ENCODE measurements around the gene SLC22A1. TPM values are rescaled to one million over a fixed set of nuclear protein-coding genes. Genes with fewer than 3 reads are reported as not detected.
"Not testable (repeated sequence)": the region's sequence is repeated elsewhere in the genome, so short reads cannot be mapped to it uniquely, and the experiment has no call there.

Gene SLC22A1
- total RNA-seq, 2 donors from 2014 or later, result 5.8 to 11.0 TPM

GRCh38 chr6:160140493-160140892 lies 18.9 kb downstream of the SLC22A1 start:
- H3K4me1 Mint-ChIP-seq (ENCODE audit: low read depth in 2 of 2), result peaks cover 16 to 18% of the 10 kb centered on the region in 2 donors
- DNase-seq (ENCODE audit: low spot score); H3K27me3 Mint-ChIP-seq; ATAC-seq; H3K4me3 Mint-ChIP-seq; H3K9me3 Mint-ChIP-seq; H3K27ac Mint-ChIP-seq: not testable (repeated sequence)
- H3K36me3 Mint-ChIP-seq, result peaks cover 22% of the 10 kb centered on the region

- ATAC-seq (no peak), DNase-seq (ENCODE audit: low spot score) (no peak)
- H3K4me3 Mint-ChIP-seq, result no peak overlapping the region
- no peak overlapping the region for H3K27ac Mint-ChIP-seq
- no peaks in the 10 kb centered on the region for H3K27me3 Mint-ChIP-seq
- H3K9me3 Mint-ChIP-seq, result no peaks in the 10 kb centered on the region
- peaks cover 16 to 18% of the 10 kb centered on the region in 2 donors for H3K4me1 Mint-ChIP-seq (ENCODE audit: low read depth in 2 of 2)
- peaks cover 25% of the 10 kb centered on the region for H3K36me3 Mint-ChIP-seq
Observed at GRCh38 chr6:160141001-160141726, 19.5 kb downstream of the SLC22A1 start.

GRCh38 chr6:160142115-160142715 lies 20.6 kb downstream of the SLC22A1 start:
- H3K27me3 Mint-ChIP-seq, result no peaks in the 10 kb centered on the region
- ATAC-seq, result no peak
- H3K27ac Mint-ChIP-seq, result peak overlapping the region in 1 of 2 donors; percentile 30
- peaks cover 16 to 18% of the 10 kb centered on the region in 2 donors for H3K4me1 Mint-ChIP-seq (ENCODE audit: low read depth in 2 of 2)
- no peaks in the 10 kb centered on the region for H3K9me3 Mint-ChIP-seq
- no peak overlapping the region for H3K4me3 Mint-ChIP-seq
- peaks cover 25% of the 10 kb centered on the region for H3K36me3 Mint-ChIP-seq
- no peak for DNase-seq (ENCODE audit: low spot score)

- DNase-seq (ENCODE audit: low spot score) (no peak), ATAC-seq (no peak)
- Mint-ChIP-seq H3K27me3 (peaks cover 0 to 6% of the 10 kb centered on the region in 2 donors), H3K36me3 (peaks cover 34% of the 10 kb centered on the region), H3K4me1 (ENCODE audit: low read depth in 2 of 2) (no peaks in the 10 kb centered on the region), H3K9me3 (no peaks in the 10 kb centered on the region), H3K4me3 (no peak overlapping the region), H3K27ac (no peak overlapping the region)
Observed at GRCh38 chr6:160146454-160147145, 25.0 kb downstream of the SLC22A1 start.

GRCh38 chr6:160147146-160147536 lies 25.5 kb downstream of the SLC22A1 start:
- no peak overlapping the region for H3K27ac Mint-ChIP-seq
- no peak for DNase-seq (ENCODE audit: low spot score)
- H3K4me3 Mint-ChIP-seq, result no peak overlapping the region
- peaks cover 0 to 6% of the 10 kb centered on the region in 2 donors for H3K27me3 Mint-ChIP-seq
- H3K9me3 Mint-ChIP-seq, result no peaks in the 10 kb centered on the region
- no peaks in the 10 kb centered on the region for H3K4me1 Mint-ChIP-seq (ENCODE audit: low read depth in 2 of 2)
- no peak for ATAC-seq
- H3K36me3 Mint-ChIP-seq, result peaks cover 30% of the 10 kb centered on the region

- no peak overlapping the region for H3K4me3 Mint-ChIP-seq
- H3K27me3 Mint-ChIP-seq, result peaks cover 0 to 3% of the 10 kb centered on the region in 2 donors
- no peaks in the 10 kb centered on the region for H3K4me1 Mint-ChIP-seq (ENCODE audit: low read depth in 2 of 2)
- H3K27ac Mint-ChIP-seq, result no peak overlapping the region
- no peak for DNase-seq (ENCODE audit: low spot score)
- H3K9me3 Mint-ChIP-seq, result no peaks in the 10 kb centered on the region
- H3K36me3 Mint-ChIP-seq, result peaks cover 18% of the 10 kb centered on the region
- ATAC-seq, result no peak
Observed at GRCh38 chr6:160154471-160154870, 32.9 kb downstream of the SLC22A1 start.

GRCh38 chr6:160156842-160157241 lies 35.2 kb downstream of the SLC22A1 start:
- no peaks in the 10 kb centered on the region for H3K4me1 Mint-ChIP-seq (ENCODE audit: low read depth in 2 of 2)
- ATAC-seq, result no peak
- no peak overlapping the region for H3K27ac Mint-ChIP-seq
- H3K9me3 Mint-ChIP-seq, result no peaks in the 10 kb centered on the region
- DNase-seq (ENCODE audit: low spot score), result no peak
- peaks cover 0 to 4% of the 10 kb centered on the region in 2 donors for H3K27me3 Mint-ChIP-seq
- H3K4me3 Mint-ChIP-seq, result no peak overlapping the region
- peaks cover 12% of the 10 kb centered on the region for H3K36me3 Mint-ChIP-seq

GRCh38 chr6:160160450-160160849 lies 38.8 kb downstream of the SLC22A1 start:
- Mint-ChIP-seq H3K9me3 (no peaks in the 10 kb centered on the region), H3K27ac (no peak overlapping the region), H3K36me3 (peaks cover 16% of the 10 kb centered on the region), H3K27me3 (peaks cover 0 to 6% of the 10 kb centered on the region in 2 donors), H3K4me1 (ENCODE audit: low read depth in 2 of 2) (no peaks in the 10 kb centered on the region), H3K4me3 (no peak overlapping the region)
- no peak for ATAC-seq
- DNase-seq (ENCODE audit: low spot score), result no peak

GRCh38 chr6:160160929-160161646 lies 39.5 kb downstream of the SLC22A1 start:
- ATAC-seq (peak in 1 of 2 donors; percentile 45), DNase-seq (ENCODE audit: low spot score) (no peak)
- peaks cover 0 to 6% of the 10 kb centered on the region in 2 donors for H3K27me3 Mint-ChIP-seq
- no peaks in the 10 kb centered on the region for H3K4me1 Mint-ChIP-seq (ENCODE audit: low read depth in 2 of 2)
- peaks cover 11% of the 10 kb centered on the region for H3K36me3 Mint-ChIP-seq
- no peak overlapping the region for H3K27ac Mint-ChIP-seq
- H3K9me3 Mint-ChIP-seq, result no peaks in the 10 kb centered on the region
- no peak overlapping the region for H3K4me3 Mint-ChIP-seq

GRCh38 chr6:160161647-160161986 lies 40.0 kb downstream of the SLC22A1 start:
- Mint-ChIP-seq H3K9me3 (no peaks in the 10 kb centered on the region), H3K27me3 (peaks cover 0 to 6% of the 10 kb centered on the region in 2 donors), H3K36me3 (peaks cover 9% of the 10 kb centered on the region), H3K27ac (no peak overlapping the region), H3K4me3 (no peak overlapping the region), H3K4me1 (ENCODE audit: low read depth in 2 of 2) (no peaks in the 10 kb centered on the region)
- ATAC-seq, result no peak
- no peak for DNase-seq (ENCODE audit: low spot score)

- Mint-ChIP-seq H3K27ac (no peak overlapping the region), H3K4me3 (no peak overlapping the region), H3K4me1 (ENCODE audit: low read depth in 2 of 2) (no peaks in the 10 kb centered on the region), H3K9me3 (no peaks in the 10 kb centered on the region), H3K36me3 (peaks cover 9% of the 10 kb centered on the region), H3K27me3 (peaks cover 0 to 8% of the 10 kb centered on the region in 2 donors)
- ATAC-seq (no peak), DNase-seq (ENCODE audit: low spot score) (no peak)
Observed at GRCh38 chr6:160162030-160162566, 40.5 kb downstream of the SLC22A1 start.

- Mint-ChIP-seq H3K27ac (no peak overlapping the region), H3K36me3 (peaks cover 4% of the 10 kb centered on the region)
- no peak for ATAC-seq
Observed at GRCh38 chr6:160163425-160163824, 41.8 kb downstream of the SLC22A1 start.

GRCh38 chr6:160163912-160164311 lies 42.3 kb downstream of the SLC22A1 start:
- H3K9me3 Mint-ChIP-seq, result no peaks in the 10 kb centered on the region
- no peak for DNase-seq (ENCODE audit: low spot score)
- H3K4me3 Mint-ChIP-seq, result no peak overlapping the region
- H3K36me3 Mint-ChIP-seq, result peaks cover 4% of the 10 kb centered on the region
- no peak for ATAC-seq
- peaks cover 0 to 10% of the 10 kb centered on the region in 2 donors for H3K27me3 Mint-ChIP-seq
- no peaks in the 10 kb centered on the region for H3K4me1 Mint-ChIP-seq (ENCODE audit: low read depth in 2 of 2)
- H3K27ac Mint-ChIP-seq, result no peak overlapping the region

More at GRCh38 chr6:160163425-160163824, 41.8 kb downstream of the SLC22A1 start:
- DNase-seq (ENCODE audit: low spot score), result no peak
- no peaks in the 10 kb centered on the region for H3K9me3 Mint-ChIP-seq
- no peaks in the 10 kb centered on the region for H3K4me1 Mint-ChIP-seq (ENCODE audit: low read depth in 2 of 2)
- H3K27me3 Mint-ChIP-seq, result peaks cover 0 to 10% of the 10 kb centered on the region in 2 donors
- no peak overlapping the region for H3K4me3 Mint-ChIP-seq
